ENCODE results near the gene TMEM184A. TPM values are rescaled to one million over a fixed set of nuclear protein-coding genes. Genes with fewer than 3 reads are reported as not detected.

TMEM184A gene
- total and polyA plus RNA-seq, 2 experiments from 2014 or later = 0.18 to 0.66 TPM

DNA sequence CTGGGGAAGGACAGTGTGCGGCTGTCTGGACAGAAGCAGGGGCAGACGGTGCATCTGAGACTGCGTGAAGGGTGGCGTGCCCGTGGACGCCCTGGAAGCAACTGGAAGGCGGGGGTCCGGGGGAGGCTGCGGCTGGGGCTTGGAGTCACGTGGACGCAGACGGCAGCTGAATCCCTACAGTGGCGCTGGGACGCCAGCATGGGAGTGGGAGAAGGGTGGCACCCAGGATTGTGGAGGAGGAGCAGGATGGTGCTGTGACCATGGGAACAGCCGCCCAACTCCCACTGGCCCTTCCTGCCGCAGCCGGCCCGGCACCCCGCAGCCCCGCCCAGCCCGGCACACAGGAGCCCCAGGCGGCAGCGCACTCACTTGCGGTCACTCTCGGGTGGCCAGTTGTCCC is 61.6 kb downstream of the TMEM184A start:
- DNase-seq (ENCODE audit: low spot score) (no peak), ATAC-seq (no peak)
- no peaks in the 10 kb centered on the region for H3K9me3 Mint-ChIP-seq
- no peaks in the 10 kb centered on the region for H3K4me1 Mint-ChIP-seq
- Histone ChIP-seq H3F3A (replicated peaks; ENCODE audit: low read depth) (no peaks in the 10 kb centered on the region), H3K36me3 (ENCODE audit: insufficient read depth) (peaks cover 4% of the 10 kb centered on the region; the same call in 1 of the 2 replicates), H3K4me3 (no peak overlapping the region), H3K79me2 (replicated peaks; ENCODE audit: insufficient read depth) (no peaks in the 10 kb centered on the region), H3K4me1 (ENCODE audit: insufficient read depth) (no peaks in the 10 kb centered on the region), H4K20me1 (replicated peaks; ENCODE audit: insufficient read depth) (peaks cover 8% of the 10 kb centered on the region; the same call in 1 of the 2 replicates), H3K9me2 (ENCODE audit: insufficient read depth) (no peaks in the 10 kb centered on the region), H3K27me3 (ENCODE audit: insufficient read depth) (no peaks in the 10 kb centered on the region), H3K4me2 (no peak overlapping the region), H2AFZ (no peak overlapping the region), H3K27ac (ENCODE audit: low read depth) (no peak overlapping the region)
- H3K4me3 Mint-ChIP-seq = no peak overlapping the region
- TF ChIP-seq, protein P1, sequence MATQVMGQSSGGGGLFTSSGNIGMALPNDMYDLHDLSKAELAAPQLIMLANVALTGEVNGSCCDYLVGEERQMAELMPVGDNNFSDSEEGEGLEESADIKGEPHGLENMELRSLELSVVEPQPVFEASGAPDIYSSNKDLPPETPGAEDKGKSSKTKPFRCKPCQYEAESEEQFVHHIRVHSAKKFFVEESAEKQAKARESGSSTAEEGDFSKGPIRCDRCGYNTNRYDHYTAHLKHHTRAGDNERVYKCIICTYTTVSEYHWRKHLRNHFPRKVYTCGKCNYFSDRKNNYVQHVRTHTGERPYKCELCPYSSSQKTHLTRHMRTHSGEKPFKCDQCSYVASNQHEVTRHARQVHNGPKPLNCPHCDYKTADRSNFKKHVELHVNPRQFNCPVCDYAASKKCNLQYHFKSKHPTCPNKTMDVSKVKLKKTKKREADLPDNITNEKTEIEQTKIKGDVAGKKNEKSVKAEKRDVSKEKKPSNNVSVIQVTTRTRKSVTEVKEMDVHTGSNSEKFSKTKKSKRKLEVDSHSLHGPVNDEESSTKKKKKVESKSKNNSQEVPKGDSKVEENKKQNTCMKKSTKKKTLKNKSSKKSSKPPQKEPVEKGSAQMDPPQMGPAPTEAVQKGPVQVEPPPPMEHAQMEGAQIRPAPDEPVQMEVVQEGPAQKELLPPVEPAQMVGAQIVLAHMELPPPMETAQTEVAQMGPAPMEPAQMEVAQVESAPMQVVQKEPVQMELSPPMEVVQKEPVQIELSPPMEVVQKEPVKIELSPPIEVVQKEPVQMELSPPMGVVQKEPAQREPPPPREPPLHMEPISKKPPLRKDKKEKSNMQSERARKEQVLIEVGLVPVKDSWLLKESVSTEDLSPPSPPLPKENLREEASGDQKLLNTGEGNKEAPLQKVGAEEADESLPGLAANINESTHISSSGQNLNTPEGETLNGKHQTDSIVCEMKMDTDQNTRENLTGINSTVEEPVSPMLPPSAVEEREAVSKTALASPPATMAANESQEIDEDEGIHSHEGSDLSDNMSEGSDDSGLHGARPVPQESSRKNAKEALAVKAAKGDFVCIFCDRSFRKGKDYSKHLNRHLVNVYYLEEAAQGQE (IDR thresholded peaks at IDR 0.05; ENCODE audit: unreplicated experiment) = no peak
- TF ChIP-seq ZNF331 (CRISPR knock-in tag; IDR thresholded peaks at IDR 0.05; ENCODE audit: low read depth) (no peak), ZNF114 (CRISPR knock-in tag; IDR thresholded peaks at IDR 0.05) (no peak), CTCF (conservative IDR thresholded peaks at IDR 0.05; ENCODE audit: low read depth in 2 of 2) (no peak), STAT1 (IDR thresholded peaks at IDR 0.05; ENCODE audit: unreplicated experiment) (no peak), CREB1 (CRISPR knock-in tag; IDR thresholded peaks at IDR 0.05; ENCODE audit: low read depth) (no peak)
- peaks cover 42% of the 10 kb centered on the region for H3K36me3 Mint-ChIP-seq (ENCODE audit: low read depth)
- H3K27ac Mint-ChIP-seq = no peak overlapping the region
- no peaks in the 10 kb centered on the region for H3K27me3 Mint-ChIP-seq (ENCODE audit: insufficient read depth, low read depth, poor library complexity)

- Histone ChIP-seq H4K20me1 (replicated peaks; ENCODE audit: insufficient read depth) (peaks cover 8% of the 10 kb centered on the region; the same call in 1 of the 2 replicates), H3K9me2 (ENCODE audit: insufficient read depth) (no peaks in the 10 kb centered on the region), H3K79me2 (replicated peaks; ENCODE audit: insufficient read depth) (no peaks in the 10 kb centered on the region), H3F3A (replicated peaks; ENCODE audit: low read depth) (no peaks in the 10 kb centered on the region), H3K4me1 (ENCODE audit: insufficient read depth) (no peaks in the 10 kb centered on the region), H3K4me2 (no peak overlapping the region), H3K27ac (ENCODE audit: low read depth) (no peak overlapping the region), H3K36me3 (ENCODE audit: insufficient read depth) (peaks cover 4% of the 10 kb centered on the region; the same call in 1 of the 2 replicates), H3K4me3 (no peak overlapping the region), H3K27me3 (ENCODE audit: insufficient read depth) (no peaks in the 10 kb centered on the region), H2AFZ (no peak overlapping the region)
- Mint-ChIP-seq H3K36me3 (ENCODE audit: low read depth) (peaks cover 45% of the 10 kb centered on the region), H3K4me1 (no peaks in the 10 kb centered on the region), H3K9me3 (no peaks in the 10 kb centered on the region), H3K27me3 (ENCODE audit: insufficient read depth, low read depth, poor library complexity) (no peaks in the 10 kb centered on the region), H3K4me3 (no peak overlapping the region), H3K27ac (no peak overlapping the region)
- DNase-seq (ENCODE audit: low spot score) (no peak), ATAC-seq (no peak)
- TF ChIP-seq ZNF331 (CRISPR knock-in tag; IDR thresholded peaks at IDR 0.05; ENCODE audit: low read depth) (no peak), ZNF462 (CRISPR knock-in tag; IDR thresholded peaks at IDR 0.05) (no peak), CTCF (conservative IDR thresholded peaks at IDR 0.05; ENCODE audit: low read depth in 2 of 2) (no peak), POLR2AphosphoS5 (IDR thresholded peaks at IDR 0.05; ENCODE audit: low read depth) (no peak)
Observed at GRCh38 chr7:1493571-1493970, 62.4 kb downstream of the TMEM184A start.
